Endothelial cell (in vitro differentiated cells): ENCODE results near the gene DCAF11. TPM values are rescaled to one million over a fixed set of nuclear protein-coding genes. Genes with fewer than 3 reads are reported as not detected.

Experiments
- DNase-seq: peaks from one replicate; pipeline ENCODE4 v3.0.0; 2021; ENCODE audit warnings: low spot score
- H3K27ac Mint-ChIP-seq: one replicate; pipeline ENCODE4 v1.8.0; 2021; ENCODE audit warnings: mixed read lengths, inconsistent platforms; ENCODE audit not compliant: unreplicated experiment
- H3K27me3 Mint-ChIP-seq: one replicate; pipeline ENCODE4 v1.8.0; 2021; ENCODE audit warnings: mild to moderate bottlenecking, moderate library complexity, mixed read lengths, inconsistent platforms; ENCODE audit not compliant: unreplicated experiment
- H3K36me3 Mint-ChIP-seq: one replicate; pipeline ENCODE4 v1.8.0; 2021; ENCODE audit warnings: mild to moderate bottlenecking, low read depth, mixed read lengths, inconsistent platforms; ENCODE audit not compliant: unreplicated experiment
- H3K4me1 Mint-ChIP-seq: one replicate; pipeline ENCODE4 v1.8.0; 2021; ENCODE audit warnings: mild to moderate bottlenecking, mixed read lengths, inconsistent platforms; ENCODE audit not compliant: unreplicated experiment
- H3K4me3 Mint-ChIP-seq: one replicate; pipeline ENCODE4 v1.8.0; 2021; ENCODE audit warnings: mild to moderate bottlenecking, mixed read lengths, inconsistent platforms; ENCODE audit not compliant: unreplicated experiment
- H3K9me3 Mint-ChIP-seq: one replicate; pipeline ENCODE4 v1.8.0; 2021; ENCODE audit warnings: mixed read lengths, inconsistent platforms; ENCODE audit not compliant: unreplicated experiment
- CTCF ChIP-seq: fragments of 200-600 bp; sonication (generic); IDR thresholded peaks from one replicate; pipeline ENCODE4 v1.5.0; 2021; ENCODE audit warnings: antibody characterized with exemption; ENCODE audit not compliant: unreplicated experiment
- total RNA-seq: library from RNA; stranded (reverse); fragmentation: NEBNext Ultra II Directional; extraction: Animal tissue kit (Norgen Biotek cat#: 25700); gene quantifications from one replicate; pipeline ENCODE4 v1.2.1, GENCODE V29; 2021; ENCODE audit not compliant: unreplicated experiment

DCAF11 gene
- total RNA-seq, 1 donor from 2014 or later, result 38.2 TPM

GRCh38 chr14:24162093-24162492 lies 47.5 kb downstream of the DCAF11 start:
- Mint-ChIP-seq H3K4me1 (peaks cover 8% of the 10 kb centered on the region), H3K9me3 (no peaks in the 10 kb centered on the region), H3K36me3 (peaks cover 47% of the 10 kb centered on the region), H3K4me3 (peak overlapping the region; percentile 79), H3K27ac (peak overlapping the region; percentile 70), H3K27me3 (peaks cover 9% of the 10 kb centered on the region)
- no peak for TF ChIP-seq CTCF
- no peak for DNase-seq

GRCh38 chr14:24164518-24164991 lies 50.0 kb downstream of the DCAF11 start:
- H3K4me1 Mint-ChIP-seq, result peaks cover 11% of the 10 kb centered on the region
- no peak overlapping the region for H3K27ac Mint-ChIP-seq
- peaks cover 9% of the 10 kb centered on the region for H3K27me3 Mint-ChIP-seq
- H3K4me3 Mint-ChIP-seq, result no peak overlapping the region
- no peaks in the 10 kb centered on the region for H3K9me3 Mint-ChIP-seq
- H3K36me3 Mint-ChIP-seq, result peaks cover 50% of the 10 kb centered on the region
- no peak for DNase-seq
- TF ChIP-seq CTCF, result no peak

- Mint-ChIP-seq H3K27me3 (peaks cover 2% of the 10 kb centered on the region), H3K36me3 (peaks cover 44% of the 10 kb centered on the region), H3K9me3 (no peaks in the 10 kb centered on the region), H3K4me3 (peak overlapping the region; percentile 87), H3K4me1 (peaks cover 11% of the 10 kb centered on the region), H3K27ac (no peak overlapping the region)
- no peak for DNase-seq
- TF ChIP-seq CTCF, result no peak
Measured at GRCh38 chr14:24165785-24166184, 51.2 kb downstream of the DCAF11 start.

GRCh38 chr14:24167469-24168114 lies 53.0 kb downstream of the DCAF11 start:
- DNase-seq, result no peak
- Mint-ChIP-seq H3K36me3 (peaks cover 39% of the 10 kb centered on the region), H3K9me3 (no peaks in the 10 kb centered on the region), H3K27me3 (peaks cover 4% of the 10 kb centered on the region), H3K4me1 (peaks cover 3% of the 10 kb centered on the region), H3K27ac (no peak overlapping the region), H3K4me3 (peak overlapping the region; percentile 48)
- no peak for TF ChIP-seq CTCF

- DNase-seq, result peak; percentile 90
- H3K4me3 Mint-ChIP-seq, result peak within 1 kb of the TSS; percentile 89
- H3K9me3 Mint-ChIP-seq, result no peaks in the 10 kb centered on the region
- peaks cover 4% of the 10 kb centered on the region for H3K27me3 Mint-ChIP-seq
- no peak within 1 kb of the TSS for H3K27ac Mint-ChIP-seq
- peaks cover 3% of the 10 kb centered on the region for H3K4me1 Mint-ChIP-seq
- peaks cover 18% of the 10 kb centered on the region for H3K36me3 Mint-ChIP-seq
- no peak for TF ChIP-seq CTCF
Measured at GRCh38 chr14:24171422-24172260, 57.1 kb downstream of the DCAF11 start, which contains the start of gene REC8. Gene REC8, plus strand, starts transcription at chr14:24172080. Its CDS starts 473 bp downstream, at chr14:24172553.
